Peyer's patch (tissue), 4 donors: ENCODE results near the gene FN3K.

Experiments used
- CTCF ChIP-seq, 6 experiments: fragments of 450-650 bp in 4 of 6; fragments of 200-600 bp in 2 of 6; sonication (generic) in 1 of 6; IDR thresholded peaks; one replicate each; pipeline ENCODE4 v1.5.1; 2017 to 2019; ENCODE audit warnings: antibody characterized with exemption in 6 of 6, mild to moderate bottlenecking in 3 of 6, moderate library complexity in 1 of 6
- POLR2A ChIP-seq, 2 donors: fragments of 450-650 bp; IDR thresholded peaks; one replicate each; pipeline ENCODE4 v1.5.1; 2017; ENCODE audit warnings: antibody characterized with exemption in 2 of 2, mild to moderate bottlenecking in 2 of 2, moderate library complexity in 2 of 2

- TF ChIP-seq POLR2A (IDR thresholded peaks at IDR 0.05), result no peak
- TF ChIP-seq CTCF (IDR thresholded peaks at IDR 0.05), result no peak
Observed at GRCh38 chr17:82754297-82755208, 19.1 kb downstream of the FN3K start.
